T47D (cell line): Measurements from ENCODE around the gene MYRFL.
"Not testable (repeated sequence)": the region's sequence is repeated elsewhere in the genome, so short reads cannot be mapped to it uniquely, and the experiment has no call there.

ENCODE experiments used
- DNase-seq, 2 experiments: peaks; one replicate each; pipeline versions ENCODE4 v3.0.0 to v3.0.0-alpha.2; 2011 to 2012; ENCODE audit warnings: low read depth in 1 of 2, low spot score in 1 of 2
- JUND ChIP-seq: IDR thresholded peaks from 2 replicates; pipeline ENCODE4 v1.6.1; 2012; ENCODE audit warnings: low read depth
- in situ Hi-C: cut with HindIII; loops from 2 replicates; pipeline ENCODE4 v1.10.0; 2016; ENCODE audit warnings: low sequenced_read_pairs, low pct_unique_long_range_greater_than_20kb

The MYRFL gene

GRCh38 chr12:69824966-69825560 is at the start of gene MYRFL:
Gene MYRFL (plus strand): TSS chr12:69825227. CDS start chr12:69825518, 291 bp downstream.
- in situ Hi-C loops = no loop called here
- no peak for DNase-seq
- TF ChIP-seq JUND = no peak

GRCh38 chr12:69779928-69780327 is 45.1 kb upstream of the MYRFL start:
- peak in 1 of 2 experiments; percentile 56 for DNase-seq
- in situ Hi-C loops = no loop called here
- TF ChIP-seq JUND = no peak

- peak in 1 of 2 experiments; percentile 26 for DNase-seq
- in situ Hi-C loops = no loop called here
- TF ChIP-seq JUND = no peak
Observed at GRCh38 chr12:69783365-69783764, 41.7 kb upstream of the MYRFL start.

- TF ChIP-seq JUND = no peak
- in situ Hi-C loops = no loop called here
- no peak for DNase-seq
Observed at GRCh38 chr12:69789351-69789750, 35.7 kb upstream of the MYRFL start.

- TF ChIP-seq JUND = no peak
- no peak for DNase-seq
- in situ Hi-C loops = no loop called here
Observed at GRCh38 chr12:69792533-69792932, 32.5 kb upstream of the MYRFL start.

- DNase-seq, in situ Hi-C loops: not testable (repeated sequence)
Observed at GRCh38 chr12:69807101-69807897, 17.7 kb upstream of the MYRFL start.

GRCh38 chr12:69810870-69811498 is 14.0 kb upstream of the MYRFL start:
- TF ChIP-seq JUND = no peak
- in situ Hi-C loops = no loop called here
- no peak for DNase-seq

- no peak for TF ChIP-seq JUND
- in situ Hi-C loops = no loop called here
- no peak for DNase-seq
Observed at GRCh38 chr12:69816082-69816481, 8.9 kb upstream of the MYRFL start.

- no peak for DNase-seq
- in situ Hi-C loops = no loop called here
- no peak for TF ChIP-seq JUND
Observed at GRCh38 chr12:69821032-69821455, 4.0 kb upstream of the MYRFL start.

- in situ Hi-C loops = no loop called here
- TF ChIP-seq JUND = no peak
- no peak for DNase-seq
Observed at GRCh38 chr12:69821456-69822159, 3.4 kb upstream of the MYRFL start.

GRCh38 chr12:69822201-69822860 is 2.7 kb upstream of the MYRFL start:
- no peak for DNase-seq
- TF ChIP-seq JUND = no peak
- in situ Hi-C loops = no loop called here

GRCh38 chr12:69824028-69824427 is 999 bp upstream of the MYRFL start:
- DNase-seq = no peak
- no peak for TF ChIP-seq JUND
- in situ Hi-C loops = no loop called here

GRCh38 chr12:69828897-69829296 is 3.9 kb downstream of the MYRFL start:
- in situ Hi-C loops = no loop called here
- no peak for TF ChIP-seq JUND
- DNase-seq = no peak
